Stimulated activated CD4-positive, alpha-beta T cell treated with anti-CD3 and anti-CD28 coated beads, Interleukin-15, amount 100 ng/mL, for 48 hours (primary cell): ENCODE data around the gene GPC1.
"Not testable (repeated sequence)": the region's sequence is repeated elsewhere in the genome, so short reads cannot be mapped to it uniquely, and the experiment has no call there.

Experiments
- DNase-seq, 2 donors: peaks; one replicate each; pipeline ENCODE4 v3.0.0-alpha.2; 2020; ENCODE audit warnings: low read depth in 2 of 2

Gene GPC1

GRCh38 chr2:240467149-240467642 lies 31.7 kb downstream of the GPC1 start:
- DNase-seq = no peak

- no peak for DNase-seq
Measured at GRCh38 chr2:240467659-240468302, 32.3 kb downstream of the GPC1 start.

DNA sequence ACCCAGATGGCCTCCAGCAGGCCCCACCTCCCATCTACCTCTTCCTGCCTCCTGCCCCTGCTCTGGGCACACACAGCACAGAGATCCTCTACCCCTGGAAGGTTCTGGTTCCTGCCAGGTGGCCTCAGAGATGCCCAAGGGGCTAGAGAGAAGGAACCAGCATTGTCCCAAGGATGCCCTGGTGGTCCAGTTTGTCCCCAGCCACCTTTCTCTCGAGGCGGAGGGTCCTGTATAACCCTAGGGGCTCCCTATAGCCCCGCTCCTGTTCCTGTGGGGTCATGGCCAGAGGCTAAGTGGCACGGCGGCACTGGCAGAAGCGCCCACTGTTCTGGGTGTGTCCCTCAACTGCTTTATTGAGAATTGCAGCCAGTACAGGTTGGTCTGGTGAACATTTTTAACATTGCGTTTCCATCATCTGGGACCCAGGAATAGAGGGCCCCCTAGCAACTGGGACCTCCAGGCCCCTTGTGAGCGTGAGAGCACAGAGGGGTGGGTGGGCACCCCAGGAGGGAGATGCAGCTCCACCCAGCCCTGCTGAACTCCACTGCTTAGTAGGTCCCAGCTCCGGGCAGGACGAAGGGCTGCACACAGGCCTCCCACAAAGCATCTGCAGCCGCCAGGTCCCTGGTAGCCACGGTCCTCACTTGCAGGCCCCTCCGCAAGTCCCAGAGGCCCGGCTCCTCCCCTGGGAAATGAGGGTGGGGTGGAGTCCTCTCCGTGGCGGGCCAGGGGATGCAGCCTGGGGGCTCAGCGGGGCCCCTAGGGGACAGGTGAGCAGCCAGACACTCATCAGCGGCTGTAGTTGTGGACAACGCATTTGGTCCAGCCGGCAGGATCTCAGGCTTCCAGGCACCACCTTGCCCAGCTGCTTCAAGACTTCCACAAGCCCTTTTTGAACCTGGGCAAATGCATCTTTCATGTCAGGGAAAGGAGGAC lies 33.1 kb downstream of the GPC1 start:
- DNase-seq = no peak

GRCh38 chr2:240469239-240469636 lies 33.8 kb downstream of the GPC1 start:
- DNase-seq = no peak

DNA sequence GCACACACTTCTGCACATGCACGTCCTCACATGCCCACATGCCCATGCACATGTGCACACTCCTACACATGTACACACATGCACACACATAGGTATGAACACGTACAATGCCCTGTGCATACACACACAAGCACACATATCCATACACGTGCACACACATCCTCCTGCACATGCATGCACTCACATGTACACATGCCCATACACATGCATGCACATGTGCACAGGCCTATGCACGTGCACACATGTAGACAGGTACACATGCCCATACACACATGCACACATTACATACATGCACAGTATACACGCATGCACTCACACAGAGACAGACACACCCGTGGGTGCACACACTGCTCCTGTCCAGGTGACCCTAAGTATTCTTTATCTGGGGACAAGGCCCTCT lies 34.3 kb downstream of the GPC1 start:
- no peak for DNase-seq

DNA sequence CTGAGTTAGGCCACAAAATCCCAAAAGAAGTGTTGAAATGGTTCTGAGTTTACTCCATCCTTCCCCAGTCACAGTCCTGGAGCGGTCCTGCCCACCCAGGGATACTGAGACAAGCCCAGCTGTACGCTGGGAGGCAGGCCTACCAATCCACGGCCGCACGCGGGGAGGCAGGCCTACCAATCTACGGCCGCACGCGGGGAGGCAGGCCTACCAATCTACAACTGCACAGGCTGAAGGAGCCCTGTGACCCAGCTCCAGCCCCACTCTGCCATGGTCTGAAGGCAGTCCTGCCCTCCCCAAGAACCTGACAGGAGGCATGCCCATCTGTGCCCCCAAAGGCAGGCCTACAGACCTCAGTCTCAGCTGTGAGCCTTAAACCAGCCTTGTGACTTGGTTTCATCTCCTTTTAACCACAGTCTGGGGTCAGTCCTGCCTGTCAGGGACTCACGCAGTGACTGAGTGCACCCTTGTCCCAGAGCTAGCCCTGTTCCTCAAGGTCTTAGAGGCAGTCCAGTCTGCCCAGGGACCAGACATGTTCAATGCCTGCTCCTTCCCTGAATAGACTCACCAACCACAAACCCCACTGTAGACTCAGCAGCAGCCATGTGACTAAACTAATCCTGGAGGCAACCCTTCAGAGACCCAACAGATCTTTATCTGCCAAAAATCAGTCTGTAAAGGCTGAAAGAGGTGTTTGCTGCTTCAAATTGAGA lies 36.8 kb downstream of the GPC1 start:
- DNase-seq = no peak

GRCh38 chr2:240473211-240473610 lies 37.7 kb downstream of the GPC1 start:
- no peak for DNase-seq

DNA sequence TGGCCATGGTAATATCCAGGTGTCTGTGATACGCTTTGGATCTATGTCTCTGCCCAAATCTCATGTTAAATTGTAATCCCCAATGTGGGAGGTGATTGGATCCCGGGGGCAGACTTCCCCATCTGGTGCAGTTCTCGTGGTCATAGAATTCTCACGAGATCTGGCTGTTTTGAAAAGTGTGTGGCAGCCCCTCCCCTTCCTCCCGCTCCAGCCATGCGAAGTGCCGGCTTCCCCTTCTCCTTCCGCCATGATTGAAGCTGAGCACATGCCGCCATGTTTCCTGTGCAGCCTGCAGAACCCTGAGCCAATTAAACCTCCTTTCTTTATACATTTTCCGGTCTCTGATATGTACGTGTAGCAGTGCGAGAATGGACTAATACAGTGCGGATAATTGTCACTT lies 42.5 kb downstream of the GPC1 start:
- DNase-seq = no peak

DNA sequence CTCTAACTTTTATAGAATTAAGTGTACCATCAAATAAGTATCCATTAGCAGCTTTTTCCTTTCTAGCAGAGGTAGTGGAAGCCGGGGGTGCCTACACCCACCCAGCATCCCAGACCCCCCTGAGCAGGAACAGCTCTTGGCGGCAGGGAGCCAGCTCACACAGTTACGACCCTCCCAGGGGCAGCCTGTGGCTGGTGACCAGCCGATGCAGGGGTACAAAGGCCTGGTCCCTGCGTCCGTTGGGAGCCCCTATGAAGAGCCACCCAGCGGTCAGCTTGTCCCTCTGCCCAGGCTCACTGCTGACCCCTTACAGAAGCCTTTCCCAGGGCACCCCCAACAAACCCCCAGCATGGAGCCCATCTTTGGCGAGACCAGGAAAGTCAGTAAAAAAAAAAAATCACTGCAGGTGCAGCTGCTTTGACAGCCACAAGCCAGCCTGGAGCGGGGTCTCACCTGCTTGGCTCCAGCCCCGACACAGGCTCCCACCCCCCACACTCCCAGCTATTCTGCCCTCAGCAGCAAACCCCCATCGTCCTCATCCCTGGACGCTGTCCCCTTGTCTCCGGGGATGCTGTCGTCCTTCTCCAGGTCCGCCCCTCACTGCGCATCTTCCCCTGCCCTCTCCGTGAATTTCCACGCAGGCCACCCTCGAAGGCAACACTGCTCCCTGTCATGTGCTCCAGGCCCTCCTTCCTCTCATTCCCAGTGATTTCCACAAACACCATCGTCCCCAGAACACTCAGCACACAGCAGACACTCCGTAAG lies 43.1 kb downstream of the GPC1 start:
- no peak for DNase-seq

DNA sequence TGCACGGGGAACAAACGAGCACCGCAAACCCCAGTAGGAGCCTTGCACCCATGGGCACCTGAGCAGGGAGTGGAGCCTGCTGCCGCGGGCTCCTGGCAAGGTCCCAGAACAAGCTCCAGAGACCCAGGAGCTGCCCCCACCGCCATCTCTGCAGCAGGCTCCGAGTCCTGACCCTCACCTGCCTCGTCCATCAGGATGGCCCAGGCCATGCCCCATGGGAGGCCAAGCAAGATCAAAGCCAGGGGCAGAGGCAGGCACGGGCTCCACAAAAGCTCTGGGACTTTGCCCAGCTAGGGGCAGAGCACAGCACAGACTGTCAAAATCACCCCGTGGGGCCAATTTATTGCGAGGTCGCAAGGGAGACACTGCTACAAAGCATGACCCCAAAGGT lies 43.6 kb downstream of the GPC1 start:
- no peak for DNase-seq

DNA sequence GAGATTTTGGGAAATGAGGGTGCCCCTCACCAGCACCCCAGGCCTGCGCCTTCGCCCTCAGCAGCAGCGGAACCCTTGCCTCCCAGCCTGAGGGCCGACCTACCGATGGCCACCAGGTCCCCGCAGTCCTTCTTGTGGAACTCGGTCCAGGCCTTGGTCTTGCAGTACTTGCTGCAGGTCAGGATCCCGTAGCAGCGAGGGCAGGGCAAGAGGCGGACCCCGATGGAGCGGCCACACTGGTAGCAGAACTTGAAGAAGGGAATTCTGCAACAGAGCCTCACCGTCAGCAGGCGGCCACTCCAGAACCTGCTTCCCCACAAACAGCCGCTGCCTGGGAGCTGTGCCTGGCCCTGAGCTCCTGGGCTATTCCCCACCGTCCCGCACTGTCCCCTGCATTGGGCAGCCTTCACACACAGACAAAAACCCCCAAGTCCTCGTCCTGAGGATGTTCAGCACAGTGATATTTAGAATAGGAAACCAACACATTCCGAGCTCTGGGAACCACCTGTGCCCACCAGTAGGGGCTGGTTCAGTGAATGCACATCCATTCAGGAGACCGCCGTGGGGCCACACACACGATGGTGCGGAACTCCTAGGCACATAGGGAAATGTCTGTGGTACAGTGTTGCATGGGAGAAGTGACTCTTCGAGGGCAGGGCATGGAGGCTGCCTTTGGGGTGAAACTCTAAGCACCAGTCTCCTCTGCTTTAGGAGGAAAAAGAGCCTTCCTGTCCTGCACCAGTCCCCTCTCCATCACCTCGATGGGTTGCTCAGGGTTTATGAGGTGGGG lies 45.6 kb downstream of the GPC1 start:
- DNase-seq = no peak

GRCh38 chr2:240481720-240482119 lies 46.3 kb downstream of the GPC1 start:
- no peak for DNase-seq

GRCh38 chr2:240482141-240482540 lies 46.7 kb downstream of the GPC1 start:
- no peak for DNase-seq

DNA sequence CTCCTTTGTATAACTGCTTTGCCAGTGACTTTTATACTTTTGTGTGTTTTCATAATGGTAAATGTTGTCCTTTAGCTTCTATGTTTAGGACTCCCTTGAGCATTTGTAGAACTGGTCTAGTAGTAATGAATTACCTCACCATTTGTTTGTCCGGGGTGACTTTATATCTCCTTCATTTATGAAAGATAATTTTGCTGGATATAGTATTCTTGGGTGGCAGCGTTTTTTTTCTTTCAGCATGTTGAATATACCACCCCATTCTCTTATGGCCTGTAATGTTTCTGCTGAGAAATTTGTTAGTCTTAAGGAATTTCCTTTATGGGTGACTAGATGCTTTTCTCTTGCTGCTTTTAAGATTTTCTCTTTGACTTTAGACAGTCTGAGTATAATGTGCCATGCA lies 56.0 kb downstream of the GPC1 start:
- no peak for DNase-seq

DNA sequence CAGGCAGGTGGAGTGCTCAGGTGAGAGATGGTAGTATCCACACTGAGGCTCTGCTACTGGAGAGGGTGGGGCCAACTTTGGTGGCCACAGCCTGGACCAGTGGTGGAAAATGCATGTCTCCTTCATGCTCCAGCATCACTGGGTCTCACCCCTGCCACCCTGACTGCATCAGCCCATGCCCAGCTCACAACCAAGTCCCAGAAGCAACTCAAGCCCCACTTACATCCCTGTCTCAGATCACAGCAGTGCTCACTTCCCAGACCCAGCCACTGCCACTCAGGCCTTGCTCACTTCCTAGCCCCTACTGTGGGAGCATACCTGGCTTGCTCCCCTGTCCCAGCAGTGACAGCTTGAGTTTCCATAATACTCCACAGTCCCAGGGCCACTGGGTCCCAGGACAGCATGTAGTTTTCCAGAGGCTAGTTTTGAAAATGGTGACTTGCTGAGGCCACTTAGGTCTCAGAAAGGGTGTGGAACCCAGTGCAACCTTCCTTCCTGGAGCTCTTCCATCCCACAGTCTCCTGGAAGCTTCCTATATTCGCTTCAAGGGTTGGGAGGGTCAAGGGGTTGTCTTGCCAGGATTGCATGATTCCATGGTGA lies 58.8 kb downstream of the GPC1 start:
- DNase-seq = no peak

DNA sequence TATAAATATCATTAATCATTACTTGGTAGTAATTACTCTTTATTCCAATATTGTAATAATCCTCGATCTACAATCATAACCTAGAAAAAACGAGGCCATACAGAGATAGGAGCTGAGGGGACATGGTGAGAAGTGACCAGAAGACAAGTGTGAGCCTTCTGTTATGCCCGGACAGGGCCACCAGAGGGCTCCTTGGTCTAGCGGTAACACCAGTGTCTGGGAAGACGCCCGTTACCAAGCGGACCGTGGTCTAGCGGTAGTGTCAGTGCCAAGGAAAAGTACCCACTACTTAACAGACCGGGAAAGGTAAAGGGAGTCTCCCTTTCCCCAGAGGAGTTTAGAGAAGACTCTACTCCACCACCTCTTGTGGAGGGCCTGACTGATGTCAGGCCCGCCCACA lies 59.5 kb downstream of the GPC1 start:
- DNase-seq = not testable (repeated sequence)

- DNase-seq = not testable (repeated sequence)
Measured at GRCh38 chr2:240497082-240497481, 61.6 kb downstream of the GPC1 start.

- no peak for DNase-seq
Measured at GRCh38 chr2:240498171-240498957, 62.9 kb downstream of the GPC1 start.

- no peak for DNase-seq
Measured at GRCh38 chr2:240498958-240499260, 63.4 kb downstream of the GPC1 start.
